PC-3 (cell line): Measurements from ENCODE around the gene UNC93B1. TPM values are rescaled to one million over a fixed set of nuclear protein-coding genes. Genes with fewer than 3 reads are reported as not detected.

Source experiments
- ATAC-seq: fragments of 200-7000 bp; cut with Tn5 transposase; 2 replicates; pipeline ENCODE4 v1.9.1; 2020; ENCODE audit warnings: mild to moderate bottlenecking, moderate library complexity
- BruUV-seq: library from RNA; stranded (reverse); fragments of 400-500 nt; replicated peaks from 2 replicates; lab custom pipeline; 2021; lab: Mats Ljungman, UMichigan
- CTCF ChIA-PET: fragments of 300-600 bp; sonication (Branson Sonifier 250); formaldehyde crosslinking; loops from one replicate; lab custom pipeline; 2022; ENCODE audit warnings: antibody characterized with exemption; lab: Charles Lee
- POLR2A ChIA-PET: fragments of 300-600 bp; sonication (Branson Sonifier 250); formaldehyde crosslinking; loops from one replicate; lab custom pipeline; 2022; ENCODE audit warnings: antibody characterized with exemption; ENCODE audit not compliant: unreplicated experiment; lab: Charles Lee
- DNase-seq: peaks from one replicate; pipeline ENCODE4 v3.0.0-alpha.2; 2015
- H2AFZ ChIP-seq: fragments of 300-600 bp; sonication (generic); 2 replicates; pipeline ENCODE4 v1.6.0; 2016; ENCODE audit warnings: antibody characterized with exemption, low read length
- H3F3A ChIP-seq: fragments of 300-600 bp; sonication (generic); one replicate; pipeline ENCODE4 v1.6.0; 2017; ENCODE audit warnings: antibody characterized with exemption, low read length, control low read depth, mild to moderate bottlenecking; ENCODE audit not compliant: unreplicated experiment
- H3K27ac ChIP-seq: fragments of 300-600 bp; sonication (generic); 2 replicates; pipeline ENCODE4 v1.5.1; 2016; ENCODE audit warnings: mild to moderate bottlenecking, low read length
- H3K27me3 ChIP-seq: fragments of 300-600 bp; sonication (generic); 2 replicates; pipeline ENCODE4 v1.6.1; 2016; ENCODE audit warnings: low read length, mixed read lengths
- H3K36me3 ChIP-seq: fragments of 300-600 bp; sonication (generic); 2 replicates; pipeline ENCODE4 v1.6.1; 2016; ENCODE audit warnings: low read depth, mixed run types, low read length, mixed read lengths
- H3K4me1 ChIP-seq: fragments of 300-600 bp; sonication (generic); 2 replicates; pipeline ENCODE4 v1.5.1; 2016; ENCODE audit warnings: low read length; ENCODE audit not compliant: insufficient read depth
- H3K4me2 ChIP-seq: fragments of 300-600 bp; sonication (generic); 2 replicates; pipeline ENCODE4 v1.6.0; 2016; ENCODE audit warnings: low read length
- H3K4me3 ChIP-seq: fragments of 300-600 bp; sonication (generic); 2 replicates; pipeline ENCODE4 v1.5.1; 2016; ENCODE audit warnings: mild to moderate bottlenecking, low read length, mixed read lengths
- H3K79me2 ChIP-seq: fragments of 300-600 bp; sonication (generic); 2 replicates; pipeline ENCODE4 v1.6.1; 2017; ENCODE audit warnings: low read length, mixed read lengths
- H3K9ac ChIP-seq: fragments of 300-600 bp; sonication (generic); 2 replicates; pipeline ENCODE4 v1.6.0; 2016; ENCODE audit warnings: mild to moderate bottlenecking, low read length
- H3K9me2 ChIP-seq: fragments of 300-600 bp; sonication (generic); replicated peaks from 2 replicates; pipeline ENCODE4 v1.6.1; 2016; ENCODE audit warnings: mixed run types, low read length, mixed read lengths
- H3K9me3 ChIP-seq: fragments of 300-600 bp; sonication (generic); 2 replicates; pipeline ENCODE4 v1.6.1; 2016; ENCODE audit warnings: low read length, mixed read lengths
- H4K20me1 ChIP-seq: fragments of 300-600 bp; sonication (generic); 2 replicates; pipeline ENCODE4 v1.6.1; 2016; ENCODE audit warnings: low read length, mixed read lengths
- CTCF ChIP-seq: fragments of 300-600 bp; sonication (generic); conservative IDR thresholded peaks from 2 replicates; pipeline ENCODE4 v1.5.1; 2017; ENCODE audit warnings: antibody characterized with exemption, low read depth, mild to moderate bottlenecking, low read length
- EZH2 ChIP-seq: fragments of 300-600 bp; sonication (generic); IDR thresholded peaks from one replicate; pipeline ENCODE4 v1.6.1; 2017; ENCODE audit warnings: antibody characterized with exemption, mild to moderate bottlenecking, low read length; ENCODE audit not compliant: unreplicated experiment
- EZH2phosphoT487 ChIP-seq: fragments of 300-600 bp; sonication (generic); IDR thresholded peaks from 2 replicates; pipeline ENCODE4 v1.6.1; 2018; ENCODE audit warnings: mild to moderate bottlenecking, antibody characterized with exemption, low read length, borderline replicate concordance
- intact Hi-C: fragments of 100-400 bp; cut with micrococcal nuclease; formaldehyde crosslinking; loops from 2 replicates; pipeline ENCODE4 v1.9.0; 2023
- total RNA-seq: library from RNA; depleted of rRNA; stranded (reverse); fragments of >200 nt; gene quantifications from 2 replicates; pipeline ENCODE4 v1.2.3, GENCODE V29; 2014

UNC93B1 gene
- total RNA-seq, 1 experiment from 2014 or later = 66.8 TPM

GRCh38 chr11:68037411-68038225 is 33.7 kb upstream of the UNC93B1 start:
- Histone ChIP-seq H3F3A (no peaks in the 10 kb centered on the region), H3K27ac (no peak overlapping the region), H3K9me2 (no peaks in the 10 kb centered on the region), H3K9ac (no peak overlapping the region), H3K4me2 (no peak overlapping the region), H3K4me1 (peaks cover 26% of the 10 kb centered on the region), H2AFZ (no peak overlapping the region), H3K9me3 (no peaks in the 10 kb centered on the region), H3K36me3 (peaks cover 11% of the 10 kb centered on the region), H3K27me3 (no peaks in the 10 kb centered on the region), H4K20me1 (no peaks in the 10 kb centered on the region), H3K79me2 (peaks cover 48% of the 10 kb centered on the region), H3K4me3 (no peak overlapping the region)
- TF ChIP-seq EZH2 (no peak), EZH2phosphoT487 (no peak), CTCF (no peak)
- ChIA-PET CTCF (no interaction called here), POLR2A (interaction anchor here (0.6 kb wide), 1 partner anchor 9 kb away, joined by 27 read pairs; no protein-coding TSS in a partner anchor)
- no peak for DNase-seq
- no TSS peak for BruUV-seq
- intact Hi-C loops = loop anchor here (5.0 kb wide), 1 partner anchor 85 kb away; the partner anchor contains the start of gene CHKA
- no peak for ATAC-seq

GRCh38 chr11:68036717-68037239 is 32.9 kb upstream of the UNC93B1 start:
- H4K20me1 ChIP-seq = no peaks in the 10 kb centered on the region
- H3F3A ChIP-seq = no peaks in the 10 kb centered on the region
- no TSS peak for BruUV-seq
- peaks cover 33% of the 10 kb centered on the region for H3K4me1 ChIP-seq
- no peak overlapping the region for H3K4me2 ChIP-seq
- no peak for DNase-seq
- ChIA-PET CTCF (no interaction called here), POLR2A (no interaction called here)
- no peaks in the 10 kb centered on the region for H3K27me3 ChIP-seq
- H3K79me2 ChIP-seq = peaks cover 56% of the 10 kb centered on the region
- no peak for ATAC-seq
- no peak overlapping the region for H3K4me3 ChIP-seq
- intact Hi-C loops = loop anchor here (5.0 kb wide), 1 partner anchor 86 kb away; the partner anchor contains the start of gene CHKA
- no peaks in the 10 kb centered on the region for H3K9me2 ChIP-seq
- no peak for TF ChIP-seq CTCF
- TF ChIP-seq EZH2phosphoT487 = no peak
- TF ChIP-seq EZH2 = no peak
- H2AFZ ChIP-seq = no peak overlapping the region
- H3K9me3 ChIP-seq = no peaks in the 10 kb centered on the region
- H3K9ac ChIP-seq = no peak overlapping the region
- peaks cover 11% of the 10 kb centered on the region for H3K36me3 ChIP-seq
- H3K27ac ChIP-seq = no peak overlapping the region
